ENCODE data around the gene SLC12A5. TPM values are rescaled to one million over a fixed set of nuclear protein-coding genes. Genes with fewer than 3 reads are reported as not detected.

SLC12A5 gene
- total RNA-seq, 2 donors from 2014 or later, result not detected

DNA sequence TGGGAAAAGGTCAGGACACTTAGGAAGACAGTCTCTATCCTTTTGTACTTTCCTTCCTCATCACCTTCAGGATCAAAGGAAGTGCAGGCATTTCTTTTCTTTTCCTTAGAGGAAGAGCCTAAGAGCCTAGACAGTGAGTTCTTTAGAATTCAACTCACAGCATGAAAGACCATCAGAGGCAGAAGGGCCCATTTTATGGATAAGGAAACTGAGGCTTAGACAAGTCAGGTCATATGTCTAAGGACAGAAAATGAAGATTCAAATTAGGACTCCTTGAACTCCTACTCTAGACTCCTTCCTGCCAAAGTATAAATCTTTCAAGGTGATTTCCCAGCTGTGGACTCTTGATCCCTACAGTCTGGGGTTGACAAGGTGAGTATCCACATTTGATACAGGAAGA, 20.8 kb downstream of the SLC12A5 start:
- no peaks in the 10 kb centered on the region for H3K36me3 ChIP-seq
- no peaks in the 10 kb centered on the region for H3K9me3 ChIP-seq
- H3K4me1 ChIP-seq (ENCODE audit: control insufficient read depth in 1 of 2, low read depth in 2 of 2), result no peaks in the 10 kb centered on the region
- ATAC-seq (ENCODE audit: insufficient number of reproducible peaks, low FRiP score, low read depth) (no peak), DNase-seq (ENCODE audit: low spot score) (no peak)
- TF ChIP-seq CTCF (IDR thresholded peaks at IDR 0.05), result no peak
- no peak overlapping the region for H3K4me3 ChIP-seq
- H3K27ac ChIP-seq, result no peak overlapping the region
- H3K27me3 ChIP-seq (replicated peaks; ENCODE audit: insufficient read depth), result no peaks in the 10 kb centered on the region

GRCh38 chr20:46050444-46050843, 21.4 kb downstream of the SLC12A5 start:
- Histone ChIP-seq H3K4me1 (ENCODE audit: control insufficient read depth in 1 of 2, low read depth in 2 of 2) (no peaks in the 10 kb centered on the region), H3K27me3 (replicated peaks; ENCODE audit: insufficient read depth) (no peaks in the 10 kb centered on the region), H3K36me3 (no peaks in the 10 kb centered on the region), H3K27ac (no peak overlapping the region), H3K4me3 (no peak overlapping the region), H3K9me3 (no peaks in the 10 kb centered on the region)
- TF ChIP-seq CTCF (IDR thresholded peaks at IDR 0.05), result no peak
- ATAC-seq (ENCODE audit: insufficient number of reproducible peaks, low FRiP score, low read depth) (no peak), DNase-seq (ENCODE audit: low spot score) (no peak)

DNA sequence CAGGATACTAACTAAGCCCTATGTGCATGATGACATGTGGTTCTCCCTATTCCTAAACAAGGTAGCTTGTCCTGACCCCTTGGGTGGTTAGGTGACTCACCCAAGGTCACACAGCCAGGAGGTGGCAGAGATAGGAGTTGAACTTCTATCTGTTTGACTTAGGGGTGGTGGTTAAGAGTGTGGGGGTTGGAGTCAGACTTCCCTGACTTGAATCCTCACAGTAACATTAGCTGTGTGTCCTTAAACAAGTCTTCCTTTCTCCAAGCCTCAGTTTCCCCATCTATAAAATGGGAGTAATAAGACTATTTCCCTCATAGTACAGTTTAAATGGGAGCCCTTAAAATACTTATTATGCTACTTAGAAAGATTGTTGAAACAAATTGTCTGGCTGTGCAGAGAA, 21.9 kb downstream of the SLC12A5 start:
- H3K9me3 ChIP-seq, result no peaks in the 10 kb centered on the region
- TF ChIP-seq CTCF (IDR thresholded peaks at IDR 0.05), result no peak
- no peaks in the 10 kb centered on the region for H3K27me3 ChIP-seq (replicated peaks; ENCODE audit: insufficient read depth)
- no peaks in the 10 kb centered on the region for H3K36me3 ChIP-seq
- DNase-seq (ENCODE audit: low spot score) (no peak), ATAC-seq (ENCODE audit: insufficient number of reproducible peaks, low FRiP score, low read depth) (no peak)
- no peaks in the 10 kb centered on the region for H3K4me1 ChIP-seq (ENCODE audit: control insufficient read depth in 1 of 2, low read depth in 2 of 2)
- H3K4me3 ChIP-seq, result no peak overlapping the region
- no peak overlapping the region for H3K27ac ChIP-seq

GRCh38 chr20:46051556-46052308, 22.7 kb downstream of the SLC12A5 start:
- Histone ChIP-seq H3K4me1 (ENCODE audit: control insufficient read depth in 1 of 2, low read depth in 2 of 2) (no peaks in the 10 kb centered on the region), H3K4me3 (no peak overlapping the region), H3K27ac (no peak overlapping the region), H3K27me3 (replicated peaks; ENCODE audit: insufficient read depth) (no peaks in the 10 kb centered on the region), H3K36me3 (no peaks in the 10 kb centered on the region), H3K9me3 (no peaks in the 10 kb centered on the region)
- no peak for TF ChIP-seq CTCF (IDR thresholded peaks at IDR 0.05)
- DNase-seq (ENCODE audit: low spot score), result no peak
- ATAC-seq (ENCODE audit: insufficient number of reproducible peaks, low FRiP score, low read depth), result no peak

GRCh38 chr20:46053416-46053815, 24.4 kb downstream of the SLC12A5 start:
- Histone ChIP-seq H3K27ac (no peak overlapping the region), H3K4me1 (ENCODE audit: control insufficient read depth in 1 of 2, low read depth in 2 of 2) (peaks cover 10 to 11% of the 10 kb centered on the region in 2 donors), H3K36me3 (no peaks in the 10 kb centered on the region), H3K9me3 (no peaks in the 10 kb centered on the region), H3K4me3 (no peak overlapping the region), H3K27me3 (replicated peaks; ENCODE audit: insufficient read depth) (no peaks in the 10 kb centered on the region)
- TF ChIP-seq CTCF (IDR thresholded peaks at IDR 0.05), result no peak
- ATAC-seq (ENCODE audit: insufficient number of reproducible peaks, low FRiP score, low read depth) (no peak), DNase-seq (ENCODE audit: low spot score) (no peak)

Data from thoracic aorta (tissue), 2 donors.